NCI-H187 (cell line): ENCODE results near the gene ATP11B.

ENCODE experiments used
- DNase-seq, 2 experiments: peaks; one replicate each; lab custom pipeline; 2025; lab: John Stamatoyannopoulos, UW

The ATP11B gene

GRCh38 chr3:182910936-182911781, 117.9 kb downstream of the ATP11B start:
- no peak for DNase-seq

DNA sequence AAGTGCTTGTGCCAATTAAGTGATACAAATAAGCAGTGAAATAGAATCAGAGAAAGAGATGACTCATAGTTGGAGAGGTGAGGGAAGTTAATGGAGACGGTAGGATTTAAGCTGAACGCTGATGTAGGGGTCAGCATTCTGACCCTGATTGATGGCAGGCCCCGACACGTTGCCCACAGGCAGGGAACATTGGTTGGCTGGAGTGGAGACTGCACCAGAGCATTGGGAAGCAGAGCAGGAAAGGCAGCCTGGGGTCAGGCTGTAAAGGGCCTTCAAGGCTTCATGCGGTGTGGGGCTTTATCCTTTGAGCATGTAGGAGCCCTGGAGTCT, 118.4 kb downstream of the ATP11B start:
- DNase-seq, result no peak

GRCh38 chr3:182912474-182912873, 119.2 kb downstream of the ATP11B start:
- no peak for DNase-seq

- no peak for DNase-seq
These were observed 120.6 kb downstream of the ATP11B start for GRCh38 chr3:182913889-182914288.

DNA sequence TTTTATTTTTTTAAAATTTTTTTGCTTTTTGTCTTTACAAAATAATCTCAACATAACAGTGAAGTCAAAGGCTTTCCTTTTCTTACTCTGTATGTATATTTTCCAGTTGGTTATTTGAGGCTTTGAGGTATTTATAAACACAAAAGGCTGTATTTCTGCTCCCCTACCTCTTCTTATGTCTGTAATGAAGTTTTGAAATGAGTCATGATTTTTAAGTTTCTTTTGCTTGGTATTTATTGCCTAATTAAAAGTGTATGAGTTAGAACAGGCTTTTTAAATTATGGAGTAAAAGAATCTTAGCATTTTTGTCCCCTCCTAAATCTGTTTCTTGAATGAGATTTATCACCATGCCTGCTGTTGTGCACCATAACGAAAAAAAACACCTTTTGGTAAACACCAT, 121.0 kb downstream of the ATP11B start:
- no peak for DNase-seq

- no peak for DNase-seq
These were observed 123.8 kb downstream of the ATP11B start for GRCh38 chr3:182917134-182917533.

- DNase-seq, result no peak
These were observed 126.6 kb downstream of the ATP11B start for GRCh38 chr3:182919866-182920357.

- no peak for DNase-seq
These were observed 127.3 kb downstream of the ATP11B start for GRCh38 chr3:182920515-182921084.

GRCh38 chr3:182921665-182922355, 128.5 kb downstream of the ATP11B start:
- no peak for DNase-seq

DNA sequence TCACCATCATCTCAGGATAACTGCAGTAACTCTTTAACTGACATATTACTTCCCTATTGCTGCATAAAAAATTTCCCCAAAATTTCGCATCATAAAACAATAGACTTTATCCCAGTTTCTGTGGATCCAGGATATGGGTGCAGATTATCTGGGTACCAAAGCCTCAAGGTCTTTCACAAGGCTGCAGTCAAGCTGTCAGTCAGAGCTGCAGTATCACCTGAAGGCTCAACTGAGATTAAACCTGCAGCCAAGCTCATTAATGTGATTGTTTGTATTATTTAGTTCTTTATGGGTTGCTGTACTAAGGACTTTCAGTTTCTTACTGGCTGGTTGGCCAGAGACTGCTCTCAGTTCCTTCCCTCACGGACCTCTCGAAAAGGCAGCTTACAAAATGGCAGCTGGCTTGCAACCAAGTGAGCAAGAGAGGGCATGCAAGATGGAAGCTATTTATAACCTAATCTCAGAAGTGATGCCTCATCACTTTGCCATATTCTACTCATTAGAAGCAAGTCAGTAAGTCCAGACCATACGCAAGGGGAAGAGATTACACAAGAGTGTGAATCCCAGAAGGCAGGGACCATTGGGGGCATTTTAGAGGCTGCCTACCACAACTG, 132.1 kb downstream of the ATP11B start:
- no peak for DNase-seq

DNA sequence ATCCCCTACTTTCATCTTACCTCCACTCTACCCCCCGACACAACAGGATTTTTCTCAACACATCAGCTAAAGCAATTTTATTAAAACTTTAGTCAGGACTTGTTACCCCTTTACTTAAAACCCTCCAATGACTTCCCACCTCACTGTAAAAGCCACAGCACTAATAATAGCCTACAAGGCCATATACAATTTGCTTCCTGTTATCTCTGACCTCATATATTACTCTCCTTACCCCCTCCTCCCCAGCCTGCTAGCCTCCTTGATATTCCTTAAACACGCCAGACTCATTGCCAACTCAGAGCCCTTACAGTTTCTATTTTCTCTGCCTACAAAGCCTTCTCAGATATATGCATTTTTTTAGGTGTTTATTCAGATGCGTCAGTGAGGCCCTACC, 132.6 kb downstream of the ATP11B start:
- no peak for DNase-seq

- no peak for DNase-seq
These were observed 142.5 kb downstream of the ATP11B start for GRCh38 chr3:182935803-182936202.

GRCh38 chr3:182936239-182936917, 143.1 kb downstream of the ATP11B start:
- no peak for DNase-seq

GRCh38 chr3:182936918-182937285, 143.6 kb downstream of the ATP11B start:
- DNase-seq, result no peak

- DNase-seq, result no peak
These were observed 144.2 kb downstream of the ATP11B start for GRCh38 chr3:182937293-182938051.

DNA sequence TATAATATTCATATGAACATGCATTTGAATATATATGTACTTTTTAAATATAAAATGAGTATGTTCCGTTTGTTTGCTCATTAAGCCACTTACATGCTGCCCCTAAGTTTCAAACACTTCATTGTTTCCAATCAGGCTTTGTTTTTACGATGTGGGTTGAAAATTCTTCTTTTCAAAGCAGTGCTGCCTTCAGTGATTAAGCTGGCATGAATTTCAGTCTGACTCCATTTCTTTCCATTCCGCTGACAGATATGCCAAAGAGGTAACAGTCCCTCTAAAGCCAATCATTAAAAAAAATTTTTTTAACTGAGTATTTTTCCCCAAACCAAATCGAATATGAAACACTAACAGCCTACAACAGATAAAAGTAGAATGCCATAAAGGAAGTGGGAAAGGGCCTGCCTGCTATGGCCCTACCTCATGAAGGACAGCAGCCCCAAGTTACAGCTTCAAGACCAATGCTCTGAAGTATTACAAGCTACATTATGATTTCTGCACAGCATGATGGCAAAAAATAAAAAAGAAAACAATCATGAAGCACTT, 147.0 kb downstream of the ATP11B start:
- DNase-seq, result no peak

- DNase-seq, result no peak
These were observed 148.4 kb downstream of the ATP11B start for GRCh38 chr3:182941719-182942118.

GRCh38 chr3:182947888-182948287, 154.6 kb downstream of the ATP11B start:
- no peak for DNase-seq

DNA sequence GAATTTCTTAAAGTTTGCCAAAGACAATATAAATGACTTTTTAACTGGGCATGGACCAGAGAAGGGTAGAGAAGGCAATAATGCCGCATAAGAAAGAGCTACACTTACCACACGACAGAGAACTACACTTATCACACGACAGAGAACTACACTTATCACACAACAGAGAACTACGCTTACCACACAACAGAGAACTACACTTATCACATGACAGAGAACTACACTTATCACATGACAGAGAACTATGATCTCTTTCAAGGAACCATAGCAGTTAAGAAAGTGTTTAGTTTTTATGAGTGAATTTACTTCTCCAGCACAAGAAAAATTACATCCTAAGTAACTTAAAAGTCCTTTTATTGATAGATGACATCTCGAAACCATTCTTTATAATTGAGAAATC, 155.0 kb downstream of the ATP11B start:
- DNase-seq, result no peak

- no peak for DNase-seq
These were observed 156.4 kb downstream of the ATP11B start for GRCh38 chr3:182949688-182950087.
